NB4 (cell line): Measurements from ENCODE around the gene POLH.

Source experiments
- DNase-seq: peaks from one replicate; pipeline ENCODE4 v3.0.0; 2010; ENCODE audit warnings: low read depth
- H3K4me3 ChIP-seq: one replicate; pipeline ENCODE4 v1.5.1; 2011; ENCODE audit warnings: mild to moderate bottlenecking, low read depth, low read length, moderate library complexity
- CTCF ChIP-seq: IDR thresholded peaks from one replicate; pipeline ENCODE4 v1.5.1; 2012; ENCODE audit warnings: low read depth, low read length
- MAX ChIP-seq: IDR thresholded peaks from 2 replicates; pipeline ENCODE4 v1.6.1; 2011; ENCODE audit warnings: low read depth, low read length
- MYC ChIP-seq: IDR thresholded peaks from 2 replicates; pipeline ENCODE4 v1.6.1; 2011; ENCODE audit warnings: low read depth, low read length
- POLR2A ChIP-seq: IDR thresholded peaks from 2 replicates; pipeline ENCODE4 v1.6.1; 2011; ENCODE audit warnings: mild to moderate bottlenecking; ENCODE audit not compliant: insufficient read length; ENCODE audit errors: extremely low read depth

Gene POLH

GRCh38 chr6:43621078-43621835, 45.3 kb downstream of the POLH start:
- no peak overlapping the region for H3K4me3 ChIP-seq
- no peak for DNase-seq
- no peak for TF ChIP-seq POLR2A
- no peak for TF ChIP-seq MYC
- TF ChIP-seq MAX: no peak
- no peak for TF ChIP-seq CTCF

- no peak overlapping the region for H3K4me3 ChIP-seq
- DNase-seq: no peak
- TF ChIP-seq MYC (no peak), CTCF (no peak), POLR2A (no peak), MAX (no peak)
These were observed 45.8 kb downstream of the POLH start for GRCh38 chr6:43621836-43622180.

- no peak for DNase-seq
- H3K4me3 ChIP-seq: no peak overlapping the region
- no peak for TF ChIP-seq MAX
- TF ChIP-seq CTCF: no peak
- no peak for TF ChIP-seq POLR2A
These were observed 46.6 kb downstream of the POLH start for GRCh38 chr6:43622541-43622940.

- no peak for DNase-seq
- TF ChIP-seq MAX: no peak
- no peak for TF ChIP-seq MYC
- no peak for TF ChIP-seq POLR2A
- TF ChIP-seq CTCF: no peak
- H3K4me3 ChIP-seq: no peak overlapping the region
These were observed 48.1 kb downstream of the POLH start for GRCh38 chr6:43623880-43624785.

GRCh38 chr6:43624786-43625288, 48.9 kb downstream of the POLH start:
- no peak overlapping the region for H3K4me3 ChIP-seq
- TF ChIP-seq MAX (no peak), MYC (no peak), POLR2A (no peak), CTCF (no peak)
- DNase-seq: no peak
